HuH-7.5 (cell line): ENCODE data around the gene PLTP.
A peak's percentile ranks its signal among the peaks of the same experiment; 100 is the strongest.

ENCODE experiments used
- DNase-seq: peaks from one replicate; pipeline ENCODE4 v3.0.0; 2011; ENCODE audit warnings: low spot score

The PLTP gene

DNA sequence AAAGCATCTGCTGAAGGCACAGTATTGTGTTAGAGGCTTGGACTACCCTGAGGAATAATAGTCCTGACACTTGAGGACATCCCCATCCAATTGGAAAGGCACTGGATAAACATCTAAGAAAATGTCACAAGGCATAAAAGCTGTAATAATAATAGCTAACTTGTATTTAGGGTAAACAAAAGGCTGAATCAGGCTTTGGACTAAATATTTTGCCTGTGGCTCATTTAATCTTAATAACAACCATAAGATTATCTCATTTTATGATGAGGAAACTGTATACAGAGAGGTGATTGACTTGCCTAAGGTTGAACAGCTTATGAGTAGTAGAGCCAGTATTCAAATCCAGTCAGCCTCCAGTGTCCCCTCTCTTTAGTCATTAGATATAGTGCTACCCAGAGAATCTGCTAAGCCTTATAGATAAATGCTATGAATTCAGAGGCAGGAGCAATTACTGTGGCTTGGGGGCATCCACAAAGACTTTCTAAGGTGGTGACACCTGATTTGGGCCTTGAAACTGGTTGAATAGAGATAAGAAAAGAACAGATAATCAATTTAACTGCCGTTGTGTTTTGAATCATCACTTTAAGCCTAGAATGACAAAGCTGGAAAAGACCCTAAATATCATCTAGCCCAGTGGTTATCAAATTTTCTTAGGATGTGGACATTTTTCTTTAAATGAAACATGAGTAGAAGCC is 38.4 kb downstream of the PLTP start:
- no peak for DNase-seq

DNA sequence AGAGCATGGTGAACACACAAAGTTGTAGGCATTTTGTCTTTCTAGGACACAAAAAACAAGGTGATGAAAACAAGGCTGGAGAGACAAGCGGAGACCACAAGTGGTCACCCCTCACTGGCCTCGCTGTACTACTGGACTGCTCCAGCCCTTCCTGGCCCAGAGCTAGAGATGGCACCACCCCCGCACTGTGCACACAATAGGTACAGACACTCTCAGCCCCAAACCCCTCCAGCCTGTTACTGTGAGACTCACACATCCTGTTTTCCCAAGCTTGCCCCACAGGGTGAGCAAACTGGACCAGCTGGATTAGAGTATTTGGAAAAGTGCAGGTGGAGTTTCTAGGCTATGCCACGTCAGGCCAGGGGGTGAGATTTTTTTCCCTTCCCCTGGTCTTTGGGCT is 39.3 kb downstream of the PLTP start:
- DNase-seq = no peak

DNA sequence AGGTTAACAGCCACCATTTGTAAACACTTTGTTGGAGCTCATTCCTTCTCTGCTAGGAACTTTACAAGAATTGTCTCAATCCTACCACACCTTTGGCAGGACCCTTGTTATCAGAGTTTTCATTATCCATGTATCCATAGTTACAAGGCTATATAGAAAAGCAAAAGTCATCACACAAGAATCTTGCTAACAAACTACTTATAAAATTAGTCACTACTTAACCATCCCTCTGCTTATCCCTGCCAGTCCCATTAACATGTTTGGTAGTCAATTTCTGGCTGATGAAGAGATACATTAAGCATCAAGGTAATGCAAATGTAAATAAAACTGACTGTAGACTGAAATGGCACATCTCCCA is 44.2 kb downstream of the PLTP start:
- DNase-seq = no peak

- DNase-seq = no peak
Observed at GRCh38 chr20:45867136-45867818, 44.7 kb downstream of the PLTP start.

- no peak for DNase-seq
Observed at GRCh38 chr20:45866454-45866853, 45.5 kb downstream of the PLTP start.

DNA sequence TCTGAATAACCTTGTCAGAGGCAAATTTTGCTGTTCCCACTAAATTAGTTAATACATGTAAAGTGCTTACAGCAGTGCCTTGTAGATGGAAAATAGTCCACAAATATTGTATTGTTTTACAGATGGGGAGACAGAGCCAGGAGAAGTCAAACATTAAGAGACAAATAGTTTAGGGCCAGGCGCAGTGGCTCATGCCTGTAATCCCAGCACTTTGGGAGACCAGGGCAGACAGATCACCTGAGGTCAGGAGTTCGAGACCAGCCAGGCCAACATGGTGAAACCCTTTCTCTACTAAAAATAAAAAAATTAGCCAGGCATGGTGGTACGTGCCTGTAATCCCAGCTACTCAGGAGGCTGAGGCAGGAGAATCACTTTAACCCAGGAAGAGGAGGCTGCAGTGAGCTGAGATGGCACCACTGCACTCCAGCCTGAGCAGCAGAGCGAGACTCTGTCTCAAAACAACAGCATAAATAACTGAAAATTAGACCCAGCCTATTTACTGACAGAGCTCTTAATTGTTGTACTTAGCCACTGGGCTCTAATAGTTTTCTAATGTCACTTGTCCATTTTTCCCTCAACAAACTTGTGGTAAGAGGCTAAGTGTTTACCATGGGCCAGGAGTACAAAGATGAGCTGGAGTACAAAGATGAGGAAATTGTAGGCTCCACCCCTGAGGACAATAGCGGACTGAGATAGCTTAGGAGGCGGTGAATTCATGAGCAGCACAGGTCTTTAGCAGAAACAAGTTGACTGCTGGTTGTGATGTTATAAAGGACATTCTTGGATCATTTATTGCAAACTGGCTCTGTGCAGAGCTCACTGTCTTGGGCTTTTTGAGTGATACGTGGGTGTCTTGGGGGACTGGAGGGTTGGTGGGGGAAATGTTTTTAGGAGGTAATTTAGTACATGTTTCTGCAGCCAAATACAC is 48.1 kb downstream of the PLTP start:
- no peak for DNase-seq

- no peak for DNase-seq
Observed at GRCh38 chr20:45861221-45862075, 50.5 kb downstream of the PLTP start.

DNA sequence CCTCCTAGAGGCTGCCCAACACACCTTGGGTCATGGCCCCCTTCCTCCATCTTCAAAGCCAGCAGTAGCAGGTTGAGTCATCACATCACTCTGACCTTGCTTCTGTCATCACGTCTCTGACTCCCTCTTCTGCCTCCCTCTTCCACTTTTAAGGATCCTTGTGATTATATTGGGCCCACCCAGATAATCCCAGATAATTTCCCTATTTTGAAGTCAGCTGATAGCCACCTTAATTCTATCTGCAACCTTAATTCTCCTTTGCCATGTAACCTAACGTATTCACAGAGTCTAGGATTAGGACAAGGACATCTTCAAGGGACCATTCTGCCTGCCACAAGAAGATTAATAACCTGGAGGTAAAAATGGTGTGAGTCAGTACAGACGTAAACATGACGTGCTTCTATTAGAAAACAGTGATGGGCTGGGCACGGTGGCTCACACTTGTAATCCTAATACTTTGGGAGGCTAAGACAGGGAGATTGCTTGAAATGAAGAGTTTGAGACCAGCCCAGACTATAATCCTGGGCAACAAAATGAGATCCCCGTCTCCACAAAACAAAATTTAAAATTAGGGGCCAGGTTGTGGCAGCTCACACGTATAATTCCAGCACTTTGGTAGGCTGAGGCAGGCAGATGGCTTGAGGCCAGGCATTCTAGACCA is 51.3 kb downstream of the PLTP start:
- no peak for DNase-seq

- DNase-seq = no peak
Observed at GRCh38 chr20:45859916-45860315, 52.0 kb downstream of the PLTP start.

DNA sequence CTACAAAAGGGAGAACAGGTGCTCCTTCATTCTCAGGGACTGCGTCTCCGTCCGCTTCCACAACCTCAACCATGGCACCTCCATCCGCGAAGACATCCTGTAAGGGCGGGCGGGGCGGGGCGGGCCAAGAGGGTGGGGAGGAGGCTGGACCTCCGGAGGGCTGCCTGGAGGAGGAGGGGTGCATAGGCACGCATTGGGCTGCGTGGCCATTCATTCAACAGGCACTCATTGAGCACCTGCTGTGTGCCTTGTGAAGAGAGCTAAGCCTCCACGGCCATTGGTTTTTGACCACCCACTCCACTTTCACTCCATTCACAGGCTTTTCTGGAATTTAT is 54.1 kb downstream of the PLTP start:
- peak; percentile 55 for DNase-seq

GRCh38 chr20:45857114-45857881 is 54.7 kb downstream of the PLTP start, which contains the start of the genes ACOT8 and ZSWIM3:
TSS of gene ACOT8 (minus strand) at chr20:45857392. CDS start at chr20:45857315, 77 bp downstream.
TSS of gene ZSWIM3 (plus strand) at chr20:45857614. CDS start at chr20:45857826, 212 bp downstream.
- DNase-seq = peak; percentile 99

GRCh38 chr20:45853484-45853883 is 58.5 kb downstream of the PLTP start:
- no peak for DNase-seq

DNA sequence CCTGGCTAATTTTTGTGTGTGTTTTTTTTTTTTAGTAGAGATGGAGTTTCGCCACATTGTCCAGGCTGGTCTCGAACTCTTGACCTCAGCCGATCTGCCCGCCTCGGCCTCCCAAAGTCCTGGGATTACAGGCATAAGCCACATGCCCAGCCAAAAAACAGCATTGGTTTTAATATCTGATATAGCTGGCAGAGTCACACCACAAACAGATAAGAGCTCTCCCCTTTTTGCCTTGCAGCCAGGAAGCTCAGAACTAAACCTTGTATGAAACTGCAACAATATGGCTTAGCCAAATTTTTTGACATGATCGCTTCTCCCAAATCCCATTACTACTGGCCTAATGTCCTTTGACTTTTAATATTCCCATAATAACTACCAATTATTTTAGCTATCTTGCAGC is 59.6 kb downstream of the PLTP start:
- no peak for DNase-seq

DNA sequence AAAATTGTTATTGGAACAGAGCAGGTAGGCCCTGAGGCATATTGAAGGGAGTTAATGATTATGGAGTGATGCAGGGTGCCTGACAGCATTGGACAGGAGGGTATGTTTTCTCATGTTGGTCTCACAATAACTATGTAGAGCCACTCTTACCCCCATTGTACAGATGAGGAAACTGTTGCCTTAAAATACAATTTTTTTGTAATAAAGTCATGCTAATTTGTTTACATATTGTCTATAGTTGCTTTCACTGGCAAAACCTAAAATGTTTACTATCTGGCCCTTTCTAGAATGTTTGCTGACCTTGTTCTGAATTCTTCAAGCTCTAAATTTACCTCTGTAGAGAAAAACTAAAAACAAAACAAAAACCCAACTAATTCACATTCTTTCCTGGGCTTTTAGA is 60.5 kb downstream of the PLTP start:
- no peak for DNase-seq

DNA sequence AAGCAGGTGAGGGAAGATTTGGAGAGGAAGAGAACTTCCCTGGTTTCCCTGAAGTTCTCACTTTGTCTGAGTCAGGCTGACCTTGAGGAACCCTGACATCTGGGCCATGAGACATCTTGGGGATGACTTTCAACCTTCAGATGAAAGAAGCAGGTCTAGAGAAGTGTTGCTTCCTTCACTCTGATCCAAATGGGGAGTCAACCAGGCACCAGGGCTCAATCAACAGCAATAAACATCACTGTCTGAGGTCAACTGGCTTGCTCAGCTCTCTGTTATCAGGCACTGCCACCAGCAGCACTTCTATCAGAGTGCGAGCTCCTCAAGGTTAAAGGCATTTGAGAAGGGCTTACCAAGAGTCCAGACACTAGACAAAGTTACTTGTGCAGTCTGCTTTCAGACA is 61.0 kb downstream of the PLTP start:
- no peak for DNase-seq

DNA sequence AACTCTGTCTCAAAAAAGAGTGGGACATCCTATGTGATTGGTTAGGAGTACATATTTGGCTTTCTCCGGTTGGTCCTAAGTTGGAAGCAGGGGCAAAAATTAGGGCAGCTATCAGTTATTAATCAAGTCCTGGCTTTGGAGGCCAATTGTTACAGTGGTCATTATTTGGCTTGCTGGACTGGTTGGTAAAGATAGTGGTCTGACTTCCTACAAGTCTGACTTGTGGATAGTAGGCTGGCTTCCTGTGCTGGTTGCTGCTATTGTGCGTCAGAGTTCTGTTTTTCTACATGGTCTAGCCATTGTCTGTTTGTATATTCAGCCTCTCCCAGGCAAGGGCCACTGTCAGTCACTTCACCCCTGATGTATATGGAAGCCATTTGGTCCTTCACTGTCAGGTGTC is 61.7 kb downstream of the PLTP start:
- no peak for DNase-seq

- no peak for DNase-seq
Observed at GRCh38 chr20:45848969-45849582, 62.9 kb downstream of the PLTP start.
